Neural progenitor cell (in vitro differentiated cells): Measurements from ENCODE around the gene UBXN6. TPM values are rescaled to one million over a fixed set of nuclear protein-coding genes. Genes with fewer than 3 reads are reported as not detected.

Source experiments
- DNase-seq: peaks from one replicate; pipeline ENCODE4 v3.0.0-alpha.2; 2016; ENCODE audit warnings: low spot score
- H2AFZ ChIP-seq: fragments of 200-600 bp; sonication (generic); replicated peaks from 2 replicates; pipeline ENCODE4 v1.6.1; 2016; ENCODE audit warnings: antibody characterized with exemption
- H3F3A ChIP-seq: fragments of 200-600 bp; sonication (generic); 2 replicates; pipeline ENCODE4 v1.6.1; 2016; ENCODE audit warnings: antibody characterized with exemption, low read depth
- H3K27ac ChIP-seq: fragments of 200-600 bp; sonication (generic); 2 replicates; pipeline ENCODE4 v1.5.1; 2016; ENCODE audit warnings: mild to moderate bottlenecking
- H3K27me3 ChIP-seq: fragments of 200-600 bp; sonication (generic); 2 replicates; pipeline ENCODE4 v1.6.1; 2016; ENCODE audit warnings: mild to moderate bottlenecking, moderate library complexity
- H3K36me3 ChIP-seq: fragments of 200-600 bp; sonication (generic); 2 replicates; pipeline ENCODE4 v1.5.1; 2016
- H3K4me1 ChIP-seq: fragments of 200-600 bp; sonication (generic); 2 replicates; pipeline ENCODE4 v1.6.1; 2016; ENCODE audit warnings: mixed run types
- H3K4me2 ChIP-seq: fragments of 200-600 bp; sonication (generic); 2 replicates; pipeline ENCODE4 v1.6.1; 2016
- H3K4me3 ChIP-seq: fragments of 200-600 bp; sonication (generic); 2 replicates; pipeline ENCODE4 v1.5.1; 2016
- H3K79me2 ChIP-seq: fragments of 200-600 bp; sonication (generic); 2 replicates; pipeline ENCODE4 v1.6.1; 2016; ENCODE audit warnings: low read depth
- H3K9ac ChIP-seq: fragments of 200-600 bp; sonication (generic); 2 replicates; pipeline ENCODE4 v1.6.1; 2016
- H3K9me3 ChIP-seq: fragments of 200-600 bp; sonication (generic); 2 replicates; pipeline ENCODE4 v1.5.1; 2016; ENCODE audit warnings: low read depth
- H4K20me1 ChIP-seq: fragments of 200-600 bp; sonication (generic); 2 replicates; pipeline ENCODE4 v1.6.1; 2016; ENCODE audit warnings: low read depth
- H3K27ac Mint-ChIP-seq: 3 replicates; pipeline ENCODE4 v1.8.0; 2021; ENCODE audit warnings: mixed read lengths
- H3K27me3 Mint-ChIP-seq: 2 replicates; pipeline ENCODE4 v1.8.0; 2022; ENCODE audit warnings: low read depth, mild to moderate bottlenecking, inconsistent platforms, moderate library complexity, mixed read lengths; ENCODE audit not compliant: insufficient read depth
- H3K36me3 Mint-ChIP-seq: 3 replicates; pipeline ENCODE4 v1.8.0; 2021; ENCODE audit warnings: mixed read lengths
- H3K4me1 Mint-ChIP-seq: 3 replicates; pipeline ENCODE4 v1.8.0; 2021; ENCODE audit warnings: mixed read lengths
- H3K4me3 Mint-ChIP-seq: 3 replicates; pipeline ENCODE4 v1.8.0; 2021; ENCODE audit warnings: mild to moderate bottlenecking, moderate library complexity, mixed read lengths
- H3K9me3 Mint-ChIP-seq: 3 replicates; pipeline ENCODE4 v1.8.0; 2020; ENCODE audit warnings: mixed read lengths
- CTCF ChIP-seq: fragments of 200-600 bp; sonication (generic); IDR thresholded peaks from 2 replicates; pipeline ENCODE4 v1.5.1; 2017; ENCODE audit warnings: antibody characterized with exemption, mild to moderate bottlenecking
- EZH2 ChIP-seq: fragments of 200-600 bp; sonication (generic); IDR thresholded peaks from 2 replicates; pipeline ENCODE4 v1.6.1; 2017; ENCODE audit warnings: antibody characterized with exemption, mild to moderate bottlenecking, moderate library complexity
- EZH2phosphoT487 ChIP-seq: fragments of 200-600 bp; sonication (generic); IDR thresholded peaks from 2 replicates; pipeline ENCODE4 v1.6.1; 2017; ENCODE audit warnings: antibody characterized with exemption
- total RNA-seq: library from RNA; depleted of rRNA; stranded (reverse); fragments of >200 nt; gene quantifications from 2 replicates; pipeline ENCODE4 v1.2.3, GENCODE V29; 2015; ENCODE audit warnings: low replicate concordance

UBXN6 gene
- total RNA-seq, 1 donor from 2014 or later, result 24.9 TPM

GRCh38 chr19:4428326-4428975 is 29.1 kb downstream of the UBXN6 start:
- Histone ChIP-seq H2AFZ (no peak overlapping the region), H3F3A (no peaks in the 10 kb centered on the region), H3K4me2 (no peak overlapping the region), H3K9me3 (no peaks in the 10 kb centered on the region), H3K9ac (no peak overlapping the region), H3K4me3 (no peak overlapping the region), H4K20me1 (peaks cover 3% of the 10 kb centered on the region), H3K27me3 (no peaks in the 10 kb centered on the region), H3K79me2 (no peaks in the 10 kb centered on the region), H3K4me1 (no peaks in the 10 kb centered on the region), H3K27ac (no peak overlapping the region), H3K36me3 (no peaks in the 10 kb centered on the region)
- no peak overlapping the region for H3K27ac Mint-ChIP-seq
- peaks cover 45% of the 10 kb centered on the region for H3K36me3 Mint-ChIP-seq
- peaks cover 2% of the 10 kb centered on the region for H3K27me3 Mint-ChIP-seq
- DNase-seq, result no peak
- H3K4me3 Mint-ChIP-seq, result no peak overlapping the region
- no peaks in the 10 kb centered on the region for H3K4me1 Mint-ChIP-seq
- TF ChIP-seq EZH2, result no peak
- no peak for TF ChIP-seq CTCF
- no peak for TF ChIP-seq EZH2phosphoT487
- no peaks in the 10 kb centered on the region for H3K9me3 Mint-ChIP-seq

GRCh38 chr19:4425537-4425936 is 32.1 kb downstream of the UBXN6 start:
- H3K9me3 ChIP-seq, result no peaks in the 10 kb centered on the region
- peaks cover 2% of the 10 kb centered on the region for H3K27me3 Mint-ChIP-seq
- H2AFZ ChIP-seq, result no peak overlapping the region
- H3K36me3 ChIP-seq, result no peaks in the 10 kb centered on the region
- no peaks in the 10 kb centered on the region for H3F3A ChIP-seq
- no peaks in the 10 kb centered on the region for H3K9me3 Mint-ChIP-seq
- no peak overlapping the region for H3K4me3 Mint-ChIP-seq
- H3K9ac ChIP-seq, result no peak overlapping the region
- TF ChIP-seq EZH2phosphoT487 (no peak), EZH2 (no peak), CTCF (no peak)
- peaks cover 17% of the 10 kb centered on the region for H4K20me1 ChIP-seq
- no peak overlapping the region for H3K4me3 ChIP-seq
- no peaks in the 10 kb centered on the region for H3K4me1 Mint-ChIP-seq
- peaks cover 39% of the 10 kb centered on the region for H3K36me3 Mint-ChIP-seq
- no peak overlapping the region for H3K4me2 ChIP-seq
- DNase-seq, result no peak
- H3K27ac Mint-ChIP-seq, result no peak overlapping the region
- no peak overlapping the region for H3K27ac ChIP-seq
- H3K4me1 ChIP-seq, result no peaks in the 10 kb centered on the region
- H3K27me3 ChIP-seq, result no peaks in the 10 kb centered on the region
- H3K79me2 ChIP-seq, result peaks cover 13% of the 10 kb centered on the region

- Histone ChIP-seq H3K79me2 (peaks cover 31% of the 10 kb centered on the region), H3F3A (no peaks in the 10 kb centered on the region), H3K9me3 (no peaks in the 10 kb centered on the region), H3K27ac (no peak overlapping the region), H3K4me3 (no peak overlapping the region), H4K20me1 (peaks cover 23% of the 10 kb centered on the region), H2AFZ (no peak overlapping the region), H3K4me2 (no peak overlapping the region), H3K27me3 (no peaks in the 10 kb centered on the region), H3K4me1 (no peaks in the 10 kb centered on the region), H3K9ac (no peak overlapping the region), H3K36me3 (no peaks in the 10 kb centered on the region)
- peaks cover 29% of the 10 kb centered on the region for H3K36me3 Mint-ChIP-seq
- no peaks in the 10 kb centered on the region for H3K9me3 Mint-ChIP-seq
- H3K27me3 Mint-ChIP-seq, result peaks cover 2% of the 10 kb centered on the region
- no peaks in the 10 kb centered on the region for H3K4me1 Mint-ChIP-seq
- no peak for DNase-seq
- H3K27ac Mint-ChIP-seq, result no peak overlapping the region
- no peak overlapping the region for H3K4me3 Mint-ChIP-seq
- TF ChIP-seq EZH2phosphoT487, result no peak
- no peak for TF ChIP-seq EZH2
- no peak for TF ChIP-seq CTCF
These were observed 34.0 kb downstream of the UBXN6 start for GRCh38 chr19:4423416-4424126.
